Left renal pelvis (tissue), 4 donors: ENCODE data around the gene FPR1. TPM values are rescaled to one million over a fixed set of nuclear protein-coding genes. Genes with fewer than 3 reads are reported as not detected.
"Not testable (repeated sequence)": the region's sequence is repeated elsewhere in the genome, so short reads cannot be mapped to it uniquely, and the experiment has no call there.

Experiments
- DNase-seq, 4 donors: peaks; one replicate each; pipeline ENCODE4 v3.0.0-alpha.2; 2013; ENCODE audit warnings: low read depth in 4 of 4, low spot score in 3 of 4
- polyA plus RNA-seq, 4 donors: library from polyadenylated mRNA; unstranded; fragments of 120-200 nt; gene quantifications; one replicate each; pipeline ENCODE4 v1.2.1, GENCODE V29; 2013; ENCODE audit not compliant: insufficient read length in 4 of 4

FPR1 gene
- polyA plus RNA-seq, 4 donors = 0.80 to 5.2 (median 2.4) TPM

DNA sequence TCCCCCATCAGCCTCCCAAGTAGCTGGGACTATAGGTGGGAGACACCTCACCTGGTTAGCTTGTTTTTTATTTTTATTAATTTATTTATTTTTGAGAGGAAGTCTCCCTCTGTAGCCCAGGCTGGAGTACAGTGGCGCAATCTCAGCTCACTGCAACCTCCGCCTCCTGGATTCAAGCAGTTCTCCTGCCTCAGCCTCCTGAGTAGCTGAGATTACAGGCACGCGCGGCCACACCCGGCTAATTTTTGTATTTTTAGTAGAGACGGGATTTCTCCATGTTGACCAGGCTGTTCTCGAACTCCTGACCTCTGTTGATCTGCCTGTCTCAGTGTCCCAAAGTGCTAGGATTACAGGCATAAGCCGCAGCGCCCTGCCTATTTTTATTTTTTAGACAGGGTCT, 13.2 kb downstream of the FPR1 start:
- DNase-seq = not testable (repeated sequence)

DNA sequence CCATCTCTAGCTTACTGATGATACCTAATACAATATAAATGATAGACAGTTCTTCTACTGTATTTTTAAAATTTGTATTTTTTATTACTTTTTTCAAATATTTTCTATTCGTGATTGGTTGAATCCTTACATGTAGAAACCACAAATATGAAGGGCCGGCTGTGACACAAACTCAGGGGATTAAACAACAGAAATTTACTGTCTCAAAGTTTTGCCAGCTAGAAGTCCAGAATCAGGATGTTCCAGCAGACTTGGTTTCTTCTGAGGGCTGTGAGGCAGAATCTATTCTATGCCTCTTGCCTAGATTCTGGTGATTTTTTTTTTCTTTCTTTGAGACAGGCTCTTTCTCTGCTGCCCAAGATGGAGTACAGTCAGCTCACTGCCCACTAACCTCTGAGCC, 13.8 kb downstream of the FPR1 start:
- DNase-seq = no peak

DNA sequence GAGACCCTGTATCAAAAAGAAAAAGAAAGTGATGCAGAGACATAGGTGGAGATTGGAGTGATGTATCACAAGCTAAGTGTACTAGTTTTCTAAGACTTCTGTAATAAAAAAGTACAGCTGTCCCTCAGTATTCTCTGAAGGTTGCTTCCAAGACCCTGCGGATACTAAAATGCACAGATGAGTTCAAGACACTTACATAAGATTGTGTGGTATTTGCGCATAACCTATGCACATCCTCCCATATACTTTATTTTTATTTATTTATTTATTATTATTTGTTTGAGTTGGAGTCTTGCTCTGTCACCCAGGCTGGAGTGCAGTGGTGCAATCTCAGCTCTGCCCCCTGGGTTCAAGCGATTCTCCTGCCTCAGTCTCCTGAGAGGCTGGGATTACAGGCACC, 14.3 kb downstream of the FPR1 start:
- no peak for DNase-seq

DNA sequence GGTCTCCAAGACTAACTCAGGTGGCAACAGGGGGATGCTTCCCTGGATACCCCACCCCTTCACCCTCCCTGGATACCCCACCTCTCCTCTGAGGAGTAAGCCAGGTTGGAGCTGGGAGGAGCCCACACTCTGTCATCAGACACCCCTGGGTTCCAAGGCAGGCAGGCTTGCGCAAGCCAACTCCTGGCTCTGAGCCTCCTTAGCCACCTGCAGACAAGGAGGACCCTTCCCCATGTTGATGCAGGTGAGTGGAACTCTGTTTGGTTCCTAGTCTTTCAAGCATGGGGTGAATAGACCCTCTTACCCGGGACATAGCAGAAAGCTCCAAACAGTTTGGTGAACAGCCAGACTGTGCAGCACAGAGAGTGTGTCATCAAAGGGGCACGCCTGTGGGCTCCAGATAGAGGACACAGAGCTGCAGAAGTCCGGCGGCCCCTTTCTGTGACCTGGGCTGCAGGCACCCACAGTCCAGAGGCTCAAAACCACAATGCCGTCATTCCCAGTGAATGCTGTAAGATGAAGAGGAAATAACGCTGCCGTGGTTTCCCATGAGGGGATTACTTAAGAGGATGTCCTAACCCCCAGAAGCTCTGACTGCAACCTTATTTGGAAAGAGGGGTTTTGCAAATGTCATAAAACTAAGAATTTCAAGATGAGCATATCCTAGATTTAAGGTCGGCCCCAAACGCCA, 15.8 kb downstream of the FPR1 start:
- no peak for DNase-seq

DNA sequence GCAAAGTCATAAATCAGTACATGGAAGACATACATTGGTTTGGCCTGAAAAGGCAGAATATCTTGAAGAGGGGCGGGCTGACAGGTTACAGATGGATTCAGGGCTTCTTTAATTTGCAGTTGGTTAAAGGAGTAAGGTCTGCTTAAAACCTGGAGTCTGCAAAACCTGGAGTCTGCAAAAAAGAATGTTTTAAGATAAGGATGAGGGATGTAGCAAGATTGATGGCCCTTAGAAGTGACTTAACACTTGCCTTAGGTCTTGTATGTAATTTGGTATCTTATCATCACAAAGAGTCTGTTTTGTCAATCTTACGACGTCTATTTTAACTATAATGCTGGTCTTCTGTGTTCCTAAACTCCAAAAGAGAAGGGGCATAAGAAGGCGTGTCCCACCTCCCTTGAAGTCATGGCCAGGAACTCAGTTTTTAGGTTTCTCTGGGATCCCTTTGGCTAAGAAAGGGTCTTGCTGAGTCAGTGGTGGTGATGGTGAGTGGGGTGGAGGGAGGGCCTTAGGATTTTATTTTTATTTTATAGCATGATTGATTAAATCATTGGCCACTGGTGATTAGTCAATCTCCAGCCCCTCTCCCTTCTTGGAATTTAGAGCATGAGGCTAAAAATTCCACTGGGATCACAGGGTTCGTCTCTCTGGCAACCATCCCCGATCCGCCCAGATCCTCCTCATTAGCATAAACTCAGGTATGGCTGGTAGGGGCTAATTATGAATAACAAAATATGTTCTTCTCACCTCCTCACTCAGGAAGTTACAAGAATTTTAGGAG, 17.7 kb downstream of the FPR1 start:
- DNase-seq = no peak

DNA sequence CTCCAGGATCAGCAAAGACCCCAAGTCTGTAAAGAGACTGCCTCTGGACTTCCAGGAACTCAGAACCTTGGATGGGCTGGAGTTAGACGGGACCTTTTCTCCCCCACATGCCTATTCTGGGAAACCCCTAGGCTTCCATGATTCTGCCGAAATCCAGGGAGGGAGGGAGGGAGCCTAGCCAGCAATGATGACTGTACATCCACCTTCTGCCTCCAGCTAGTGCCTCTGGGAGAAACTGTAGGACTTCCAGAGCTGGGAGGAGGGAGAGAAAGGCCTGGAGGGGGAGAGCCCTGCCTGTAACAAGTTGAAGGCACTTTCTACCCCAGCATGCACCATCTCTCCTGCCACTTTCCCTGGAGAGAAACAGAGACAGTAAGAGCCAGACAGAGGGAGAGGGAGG, 21.9 kb downstream of the FPR1 start:
- DNase-seq = no peak

DNA sequence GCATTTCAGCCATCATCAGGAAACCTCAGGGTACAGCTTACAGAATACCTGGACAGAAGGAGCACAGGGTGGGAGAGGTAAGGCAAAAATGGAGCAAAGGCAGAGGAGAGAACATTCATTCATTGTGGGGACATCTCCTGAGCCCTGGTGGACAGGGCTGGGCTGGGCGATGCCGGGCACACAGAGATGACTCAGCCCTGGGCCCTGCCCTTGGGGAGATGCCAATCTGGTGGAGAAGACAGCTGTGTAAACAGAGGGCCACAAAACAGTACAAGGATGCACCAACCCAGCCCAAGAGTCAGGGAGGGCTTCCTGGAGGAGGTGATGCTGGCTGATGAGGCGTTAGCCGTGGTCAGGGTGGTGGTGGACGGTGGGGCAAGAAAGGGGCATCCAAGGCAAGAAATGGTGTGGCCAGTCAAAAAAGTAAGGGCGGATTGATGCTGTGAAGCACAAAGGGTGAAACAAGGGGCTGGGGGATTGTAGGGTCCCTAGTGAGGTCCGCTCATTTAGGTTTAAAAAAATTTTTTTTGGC, 24.3 kb downstream of the FPR1 start:
- no peak for DNase-seq

DNA sequence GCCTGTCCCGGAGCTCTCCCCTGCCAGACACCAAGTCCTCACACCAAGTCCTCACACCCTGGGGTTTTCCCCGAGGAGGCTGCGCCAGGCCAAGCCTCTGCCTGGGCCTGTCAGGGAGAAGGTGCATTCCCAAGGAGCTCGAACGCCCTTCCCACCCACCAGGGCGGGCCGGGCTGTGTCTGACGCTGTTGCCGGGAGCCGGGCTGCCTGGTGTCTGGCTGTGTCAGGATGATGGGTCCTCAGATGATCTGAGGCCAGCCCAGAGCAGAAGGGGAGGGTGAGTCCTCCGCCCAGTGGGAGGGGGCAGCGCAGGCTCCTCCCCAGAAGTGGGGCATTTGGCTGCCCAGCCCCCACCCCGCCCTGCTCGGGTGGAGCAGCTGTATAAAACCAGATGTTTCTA, 25.6 kb downstream of the FPR1 start:
- DNase-seq = no peak

DNA sequence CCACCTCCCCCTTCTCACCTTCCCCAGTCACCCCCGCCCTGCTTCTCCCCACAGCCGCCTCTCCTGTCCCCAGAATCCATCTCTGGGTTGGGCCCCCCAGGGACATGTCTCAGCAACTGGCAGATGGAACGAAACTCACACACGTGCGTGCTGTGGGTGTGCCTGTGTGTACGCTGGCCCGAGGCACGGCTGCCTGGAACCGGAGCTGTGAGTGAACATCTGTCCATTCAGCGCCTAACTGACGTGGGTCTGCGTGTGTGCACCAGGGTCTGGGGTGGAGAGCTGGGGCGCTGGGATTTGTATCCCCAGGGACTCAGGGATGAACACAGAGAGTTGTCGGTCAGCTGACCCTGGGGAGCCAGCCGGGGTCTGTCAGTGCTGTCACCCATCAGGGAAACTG, 27.1 kb downstream of the FPR1 start:
- no peak for DNase-seq

DNA sequence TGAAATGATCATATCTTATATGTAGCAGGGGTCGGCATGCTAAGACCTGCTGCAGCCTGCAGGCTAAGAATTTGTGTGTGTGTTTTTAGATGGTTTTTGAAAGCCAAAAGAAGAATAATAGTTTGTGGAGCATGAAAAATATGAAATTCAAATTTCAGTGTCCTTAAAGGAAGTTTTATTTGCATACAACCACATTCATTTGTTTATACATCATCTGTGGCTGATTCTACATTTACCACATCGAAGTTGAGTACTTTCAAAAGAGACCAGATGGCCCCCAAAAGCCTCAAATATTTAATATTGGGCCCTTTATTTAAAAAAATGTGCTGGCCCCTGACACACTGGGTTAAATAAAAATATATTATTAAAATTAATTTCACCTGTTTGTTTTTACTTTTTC, 29.2 kb downstream of the FPR1 start:
- no peak for DNase-seq

DNA sequence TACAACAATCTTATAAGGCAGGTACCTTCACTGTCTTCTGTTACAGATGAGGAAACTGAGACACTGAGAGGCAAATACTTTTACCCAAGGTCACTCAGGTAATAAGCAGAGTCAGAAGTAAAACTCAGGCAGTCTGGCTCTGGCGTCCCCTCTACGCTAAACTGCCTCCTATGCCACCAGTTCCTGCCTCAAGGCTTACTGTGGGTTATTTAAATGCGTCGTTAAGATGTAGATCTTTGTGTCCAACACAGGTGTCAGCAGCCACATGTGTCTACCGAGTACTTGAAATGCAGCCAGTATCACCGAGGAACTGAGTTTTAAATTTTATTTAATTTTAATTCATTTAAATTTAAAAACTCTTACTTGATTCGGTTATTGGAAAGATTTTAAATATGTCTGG, 29.8 kb downstream of the FPR1 start:
- DNase-seq = no peak

DNA sequence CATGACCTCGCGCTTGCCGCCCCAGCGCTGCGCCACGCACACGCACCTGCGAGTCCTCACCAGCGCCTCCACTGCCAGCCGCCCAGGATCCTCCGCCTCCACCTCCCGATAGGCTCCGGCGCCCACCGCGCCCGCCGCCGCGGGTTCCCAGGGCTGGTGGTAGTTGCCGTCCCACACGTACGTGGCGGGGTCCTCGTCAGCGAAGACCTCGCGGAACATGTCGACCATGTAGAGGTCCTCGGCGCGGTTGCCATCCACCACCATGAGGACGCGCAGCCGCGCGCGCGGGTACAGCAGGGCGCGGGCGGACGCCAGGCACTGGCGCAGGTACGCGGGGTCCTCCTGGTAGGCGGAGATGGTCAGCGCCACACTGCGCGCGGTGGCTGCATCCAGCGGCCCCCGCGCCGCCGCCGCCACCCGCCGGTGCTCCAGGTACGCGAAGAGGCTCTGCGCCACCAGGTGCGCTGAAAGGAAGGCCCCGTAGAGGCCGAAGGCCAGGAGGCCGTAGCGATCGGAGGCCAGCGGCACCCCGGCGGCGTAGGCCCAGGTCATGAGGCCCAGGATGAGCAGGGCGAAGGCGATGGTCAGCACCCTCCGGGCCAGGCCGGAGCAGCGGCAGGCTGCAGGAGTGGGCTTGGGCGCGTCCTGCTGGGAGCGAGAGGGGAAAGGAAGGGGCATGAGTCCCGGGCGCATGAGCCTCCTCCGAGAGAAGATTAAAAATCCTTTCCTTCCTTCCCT, 32.3 kb downstream of the FPR1 start:
- no peak for DNase-seq

DNA sequence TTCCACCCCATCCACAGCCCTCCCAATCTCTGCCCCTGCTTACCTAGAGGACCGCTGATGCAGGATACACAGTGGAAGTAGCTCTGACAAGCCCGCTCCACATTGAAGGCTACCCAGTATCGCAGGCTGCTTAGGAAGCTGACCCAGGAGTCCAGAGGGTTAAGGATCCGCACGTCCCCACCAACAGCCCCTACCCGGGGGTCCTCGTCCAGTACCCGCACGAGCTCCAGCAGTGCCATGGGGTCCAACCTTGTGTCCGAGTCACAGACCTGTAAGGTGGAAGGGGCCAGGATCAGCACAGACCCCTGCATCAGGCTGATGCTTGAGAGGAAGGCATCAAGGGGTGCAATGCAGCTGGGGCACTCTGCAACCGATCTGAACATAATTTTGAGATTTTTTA, 34.8 kb downstream of the FPR1 start:
- DNase-seq = no peak

DNA sequence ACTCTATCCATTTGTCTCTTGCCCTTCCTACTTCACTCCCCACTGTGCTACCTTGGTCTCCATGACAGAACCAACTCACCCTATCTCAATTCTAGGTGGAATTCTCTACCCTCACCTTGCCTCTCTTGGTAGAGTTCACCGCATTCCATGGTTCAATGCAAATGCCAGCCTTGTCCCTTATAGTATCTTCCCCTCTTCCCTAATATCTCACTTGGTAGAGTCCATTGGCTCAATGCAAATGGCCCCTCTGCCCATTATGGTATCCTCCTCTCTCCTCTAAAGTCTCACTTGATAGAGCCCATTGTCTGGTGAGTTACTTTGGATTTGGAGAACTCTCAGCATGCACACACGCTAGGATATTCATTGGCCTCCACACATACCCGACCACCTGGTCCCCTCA, 35.8 kb downstream of the FPR1 start:
- no peak for DNase-seq

DNA sequence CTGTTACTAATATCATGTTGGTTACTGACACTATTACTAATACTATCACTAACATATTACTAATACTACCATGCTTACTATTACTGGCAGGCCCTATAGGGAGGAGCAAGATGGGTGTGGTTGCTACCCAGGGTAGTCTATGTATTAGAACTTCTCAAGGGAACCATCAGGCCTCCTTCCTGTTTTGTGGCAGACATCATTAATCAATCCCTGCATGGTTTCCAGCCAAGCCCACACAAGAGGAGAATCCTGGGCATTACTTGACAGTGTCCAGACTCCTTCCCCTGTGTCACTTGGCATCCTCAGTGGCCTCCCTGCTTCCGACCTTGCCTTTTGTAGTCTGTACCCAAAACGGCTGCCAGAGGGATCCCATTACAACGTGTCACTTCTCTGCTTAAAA, 36.8 kb downstream of the FPR1 start:
- DNase-seq = no peak

DNA sequence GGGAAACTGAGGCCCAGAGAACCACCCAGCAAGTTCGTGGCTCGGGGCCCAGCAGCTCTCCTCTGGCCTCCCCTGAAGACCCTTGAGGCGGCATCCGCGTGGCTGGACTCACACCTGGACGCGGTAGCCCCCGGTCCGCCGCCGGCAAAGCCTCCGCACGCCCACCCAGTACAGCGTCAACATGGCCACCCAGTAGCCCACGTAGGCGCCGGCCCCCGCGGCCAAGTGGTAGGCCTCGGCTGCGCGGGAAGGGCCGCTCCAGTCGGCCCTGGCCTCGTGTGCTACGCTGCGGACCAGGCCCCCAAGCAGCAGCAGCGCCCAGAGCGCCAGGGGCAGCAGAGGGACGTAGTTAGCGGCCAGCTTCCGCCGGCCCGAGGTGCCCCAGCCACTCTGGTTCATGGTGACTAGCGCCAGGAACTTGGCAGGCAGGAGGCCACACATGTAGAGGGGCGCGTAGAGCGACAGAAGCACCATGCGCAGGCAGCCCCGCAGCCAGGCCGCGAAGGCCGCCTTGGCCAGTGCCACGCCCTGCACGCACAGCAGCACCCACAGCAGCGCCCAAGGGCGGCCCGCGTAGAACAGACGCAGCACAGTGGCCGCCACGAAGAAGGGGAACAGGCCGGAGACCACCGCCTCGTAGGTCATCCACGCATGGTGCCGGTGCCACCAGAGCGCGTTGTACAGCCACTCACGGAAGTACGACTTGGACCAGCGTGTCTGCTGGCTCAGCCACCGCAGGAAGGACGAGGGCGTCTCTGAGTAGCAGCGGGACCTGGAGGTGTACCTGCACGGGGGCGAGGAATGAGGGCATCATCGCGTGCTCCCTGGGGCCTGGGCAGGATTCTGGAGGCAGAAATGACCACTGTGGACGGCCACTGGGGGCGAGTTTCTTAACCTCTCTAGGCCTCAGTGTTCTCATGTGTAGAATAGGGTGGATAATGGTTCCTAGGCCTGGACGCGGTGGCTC, 38.1 kb downstream of the FPR1 start:
- DNase-seq = no peak

DNA sequence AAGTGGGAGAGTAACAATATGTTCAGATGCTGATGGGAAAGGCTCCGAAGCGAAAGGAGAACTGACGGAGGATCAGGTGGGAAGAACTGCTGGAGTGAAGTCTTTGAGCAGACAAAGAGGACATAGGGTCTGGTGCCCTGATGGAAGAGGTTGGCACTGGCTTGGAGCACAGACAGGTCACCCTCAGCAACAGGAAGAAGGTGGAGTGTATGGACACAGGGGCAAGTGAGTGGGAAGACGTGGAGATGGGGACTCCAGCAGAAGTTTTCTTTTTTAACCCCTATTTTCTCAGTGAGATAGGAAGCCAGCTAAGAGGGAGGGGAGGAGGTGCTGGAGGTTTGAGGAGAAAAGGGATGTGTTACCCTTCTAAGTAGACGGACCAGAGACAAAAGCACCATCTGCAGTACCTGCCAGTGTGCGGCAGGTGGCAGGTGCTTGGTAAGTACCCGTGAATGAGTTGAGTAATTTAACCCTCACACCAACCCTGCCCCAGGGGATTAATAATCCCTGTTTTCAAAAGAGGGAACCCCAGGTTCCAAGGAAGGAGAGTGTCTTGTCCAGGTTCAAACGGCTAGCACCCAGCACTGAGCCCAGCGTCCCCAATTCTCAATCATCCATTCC, 39.1 kb downstream of the FPR1 start:
- no peak for DNase-seq

DNA sequence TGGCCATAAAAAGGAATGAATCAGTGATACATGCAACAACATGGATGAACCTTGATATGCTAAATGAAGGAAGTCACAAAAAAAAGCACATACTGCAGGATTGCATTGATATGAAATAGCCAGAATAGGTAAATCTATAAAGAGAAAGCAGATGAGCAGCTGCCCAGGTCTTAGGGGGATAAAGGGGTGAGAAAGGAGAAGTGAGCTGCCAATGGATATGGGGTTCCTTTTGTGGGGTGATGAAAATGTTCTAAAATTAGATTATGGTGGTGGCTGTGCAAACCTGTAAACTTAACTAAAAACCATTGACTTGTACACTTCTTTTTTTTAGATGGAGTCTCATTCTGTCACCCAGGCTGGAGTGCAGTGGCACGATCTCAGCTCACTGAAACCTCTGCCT, 40.0 kb downstream of the FPR1 start:
- no peak for DNase-seq

DNA sequence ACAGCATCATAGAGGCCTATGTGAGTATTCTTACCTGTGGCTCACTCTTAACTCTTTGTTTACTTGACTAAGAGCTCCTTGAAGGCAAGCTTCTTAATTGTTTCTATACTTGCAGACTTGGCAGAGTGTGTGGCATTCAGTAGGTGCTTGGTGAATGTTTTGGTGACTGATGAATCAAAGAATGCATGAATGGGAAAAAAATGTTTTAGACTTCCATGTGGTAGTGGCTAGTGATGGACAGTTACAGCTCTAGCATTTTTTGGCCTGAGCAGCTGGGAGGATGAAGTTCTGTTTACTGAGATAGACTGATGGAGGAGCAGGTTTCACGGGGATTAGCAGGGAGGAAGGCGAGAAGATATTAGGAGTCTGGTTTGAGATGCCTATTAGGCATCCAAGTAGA, 41.5 kb downstream of the FPR1 start:
- no peak for DNase-seq

DNA sequence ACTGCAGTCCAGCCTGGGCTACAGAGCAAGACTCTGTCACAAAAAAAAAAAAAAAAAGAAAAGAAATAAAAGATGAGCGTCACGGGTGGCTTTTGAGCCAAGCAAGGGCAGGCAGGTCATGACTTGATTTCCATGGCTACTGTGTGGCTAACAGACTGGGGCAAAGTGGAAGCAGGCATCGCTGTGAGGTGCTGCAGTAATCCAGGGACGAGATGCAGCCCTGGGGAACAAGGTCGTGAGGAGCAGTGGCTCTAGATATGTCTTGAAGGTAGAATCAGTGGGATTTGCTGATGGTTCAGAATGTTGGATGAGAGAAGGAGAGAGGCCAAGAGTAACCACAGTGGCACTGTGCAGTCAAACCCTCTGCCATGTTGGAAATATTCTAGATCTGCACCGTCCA, 42.1 kb downstream of the FPR1 start:
- DNase-seq = no peak
